GM12878 (cell line): ENCODE data around the gene EPHA2. TPM values are rescaled to one million over a fixed set of nuclear protein-coding genes. Genes with fewer than 3 reads are reported as not detected.
"Not testable (repeated sequence)": the region's sequence is repeated elsewhere in the genome, so short reads cannot be mapped to it uniquely, and the experiment has no call there.

ENCODE experiments used
- ATAC-seq: fragments of 200-7000 bp; cut with Tn5 transposase; 3 replicates; pipeline ENCODE4 v1.9.1; 2020; ENCODE audit warnings: mild to moderate bottlenecking, moderate library complexity
- BruUV-seq: library from RNA; stranded (reverse); fragments of 400-500 nt; replicated peaks from 2 replicates; lab custom pipeline; 2021; lab: Mats Ljungman, UMichigan
- CTCF ChIA-PET: fragments of 300-600 bp; sonication (Branson Sonifier 250); formaldehyde crosslinking; extraction: SDS; loops from one replicate; lab custom pipeline; 2021; ENCODE audit warnings: inconsistent platforms; lab: Yijun Ruan, JAX
- POLR2A ChIA-PET: fragments of 350-600 bp; formaldehyde crosslinking; extraction: SDS; loops from one replicate; lab custom pipeline; 2021; ENCODE audit warnings: inconsistent platforms; lab: Charles Lee
- RAD21 ChIA-PET: fragments of 300-600 bp; sonication (Branson Sonifier 250); formaldehyde crosslinking; loops from one replicate; lab custom pipeline; 2023; ENCODE audit warnings: antibody characterized with exemption; ENCODE audit not compliant: unreplicated experiment; lab: Charles Lee
- SMC1A ChIA-PET: fragments of 300-600 bp; sonication (Branson Sonifier 250); formaldehyde crosslinking; loops from one replicate; lab custom pipeline; 2023; ENCODE audit not compliant: unreplicated experiment, uncharacterized antibody; lab: Charles Lee
- DNase-seq: peaks from one replicate; pipeline ENCODE4 v3.0.0-alpha.2; 2011; ENCODE audit warnings: low read depth, low spot score
- FAIRE-seq: peaks from 3 replicates; lab custom pipeline; 2011; peaks lifted over from hg19 to GRCh38; lab: Jason Lieb, UNC
- H2AFZ ChIP-seq: 2 replicates; pipeline ENCODE4 v1.6.0; 2011; ENCODE audit warnings: low read depth, low read length, control low read depth; ENCODE audit not compliant: control insufficient read depth
- H3K27ac ChIP-seq: 2 replicates; pipeline ENCODE4 v1.5.1; 2011; ENCODE audit warnings: control low read depth; ENCODE audit not compliant: control insufficient read depth, insufficient read depth
- H3K27me3 ChIP-seq, 2 experiments: replicated peaks in 1 of 2; 2 replicates each; pipeline versions ENCODE4 v1.6.0 to v1.6.1; 2011; ENCODE audit warnings: low read length in 1 of 2; ENCODE audit not compliant: control insufficient read depth in 2 of 2, insufficient read depth in 2 of 2
- H3K36me3 ChIP-seq, 2 experiments: 2 replicates each; pipeline ENCODE4 v1.5.1; 2011; ENCODE audit warnings: low read length in 1 of 2; ENCODE audit not compliant: control insufficient read depth in 2 of 2, insufficient read depth in 2 of 2
- H3K4me1 ChIP-seq: 2 replicates; pipeline ENCODE4 v1.6.1; 2011; ENCODE audit warnings: mild to moderate bottlenecking, low read length, moderate library complexity, mixed read lengths; ENCODE audit not compliant: control insufficient read depth, insufficient read depth
- H3K4me2 ChIP-seq: 2 replicates; pipeline ENCODE4 v1.6.0; 2011; ENCODE audit warnings: control low read depth; ENCODE audit not compliant: control insufficient read depth, insufficient read depth
- H3K4me3 ChIP-seq: fragments of 200-600 bp; sonication (generic); 2 replicates; pipeline ENCODE4 v1.5.1; 2016
- H3K79me2 ChIP-seq: 2 replicates; pipeline ENCODE4 v1.6.0; 2011; ENCODE audit warnings: low read length; ENCODE audit not compliant: control insufficient read depth, insufficient read depth
- H3K9ac ChIP-seq: 2 replicates; pipeline ENCODE4 v1.8.0; 2011; ENCODE audit warnings: low read length, control low read depth, mixed read lengths; ENCODE audit not compliant: control insufficient read depth, insufficient read depth
- H3K9me3 ChIP-seq: replicated peaks from 3 replicates; pipeline ENCODE4 v1.5.1; 2011; ENCODE audit warnings: mild to moderate bottlenecking, low read length; ENCODE audit not compliant: control insufficient read depth, insufficient read depth
- H4K20me1 ChIP-seq: 2 replicates; pipeline ENCODE4 v1.6.0; 2011; ENCODE audit not compliant: control insufficient read depth, insufficient read depth
- ATF3 ChIP-seq: IDR thresholded peaks from 2 replicates; pipeline ENCODE4 v1.6.1; 2011; ENCODE audit warnings: low read depth, mild to moderate bottlenecking, low read length, moderate library complexity, borderline replicate concordance; ENCODE audit errors: extremely low read depth
- BHLHE40 ChIP-seq, 2 experiments: fragments of 450-650 bp in 1 of 2; IDR thresholded peaks; 2 replicates each; pipeline ENCODE4 v1.6.1; 2011 to 2017; ENCODE audit warnings: low read depth in 2 of 2, borderline replicate concordance in 1 of 2, improper control_type of control experiment in 1 of 2, low read length in 1 of 2, mild to moderate bottlenecking in 1 of 2
- BRCA1 ChIP-seq: IDR thresholded peaks from 2 replicates; pipeline ENCODE4 v1.6.1; 2011; ENCODE audit warnings: low read depth, low read length, improper control_type of control experiment
- RB1 ChIP-seq: fragments of 450-650 bp; formaldehyde crosslinking; IDR thresholded peaks from 2 replicates; pipeline ENCODE4 v1.6.1; 2017; ENCODE audit warnings: mild to moderate bottlenecking, borderline replicate concordance
- RBBP5 ChIP-seq: fragments of 200-600 bp; sonication (generic); conservative IDR thresholded peaks from 2 replicates; pipeline ENCODE4 v1.6.1; 2016
- STAT3 ChIP-seq: IDR thresholded peaks from 2 replicates; pipeline ENCODE4 v1.6.1; 2011; ENCODE audit warnings: low read depth, low read length, improper control_type of control experiment
- ZBTB40 ChIP-seq: fragments of 450-650 bp; IDR thresholded peaks from 2 replicates; pipeline ENCODE4 v1.6.1; 2016; ENCODE audit warnings: mild to moderate bottlenecking, moderate library complexity, borderline replicate concordance
- WGBS: methylation state at CpG from one replicate; pipeline ENCODE4 v1.1.6; 2016; ENCODE audit warnings: low lambda C conversion rate; ENCODE audit not compliant: insufficient replicate concordance, insufficient coverage; ENCODE audit errors: missing lambda C conversion rate; 5-methylcytosine and 5-hydroxymethylcytosine counted together
- in situ Hi-C: fragments of 300-500 bp; cut with MboI; formaldehyde crosslinking; loops from 9 replicates; pipeline ENCODE4 v1.14.3; 2018; ENCODE audit warnings: mixed read lengths
- intact Hi-C: fragments of 100-400 bp; cut with micrococcal nuclease; formaldehyde crosslinking; loops from one replicate; pipeline ENCODE4 v1.14.2; 2022; ENCODE audit not compliant: unreplicated experiment
- polyA plus RNA-seq, 11 experiments: library from polyadenylated mRNA; depleted of rRNA in 4 of 11; unstranded in 6 of 11; stranded (reverse) in 5 of 11; fragments of >200 nt; fragmentation: Nextera tagmentation in 4 of 11; fragmentation: Illumina TruSeq in 1 of 11; extraction: Ambion mirVana in 4 of 11; extraction: Trizol in 1 of 11; gene quantifications; 1 replicate in 1 of 11; 2 replicates in 10 of 11; pipeline versions ENCODE4 v1.2.1 to v1.2.3, GENCODE V29; 2011 to 2016; ENCODE audit warnings: inconsistent platforms in 2 of 11, missing spikeins in 2 of 11, low read depth in 1 of 11
- total RNA-seq, 4 experiments: library from RNA; depleted of rRNA in 3 of 4; stranded (reverse); fragments of >200 nt in 3 of 4; fragmentation: Illumina TruSeq in 1 of 4; extraction: Trizol in 1 of 4; gene quantifications; 2 replicates each; pipeline versions ENCODE4 v1.2.1 to v1.2.3, GENCODE V29; 2013 to 2021
- TF ChIP-seq, protein P1 (sequence below): fragments of 450-650 bp; formaldehyde crosslinking; IDR thresholded peaks from 2 replicates; pipeline ENCODE4 v1.5.0; 2022; ENCODE audit warnings: mild to moderate bottlenecking, missing genetic modification characterization
- TF ChIP-seq, protein P2 (sequence below): fragments of 450-650 bp; formaldehyde crosslinking; IDR thresholded peaks from 2 replicates; pipeline ENCODE4 v1.4.0; 2022; ENCODE audit warnings: mild to moderate bottlenecking, moderate library complexity
- TF ChIP-seq, protein P3 (sequence below): fragments of 450-650 bp; IDR thresholded peaks from 2 replicates; pipeline ENCODE4 v1.6.1; 2016; ENCODE audit warnings: mild to moderate bottlenecking

EPHA2 gene
- total and polyA plus RNA-seq, 10 of the 15 experiments (the other 5 are each of a cell fraction or from before 2014, with no cell fraction given): 0.04 to 0.51 (median 0.23) TPM; not detected in 2

DNA sequence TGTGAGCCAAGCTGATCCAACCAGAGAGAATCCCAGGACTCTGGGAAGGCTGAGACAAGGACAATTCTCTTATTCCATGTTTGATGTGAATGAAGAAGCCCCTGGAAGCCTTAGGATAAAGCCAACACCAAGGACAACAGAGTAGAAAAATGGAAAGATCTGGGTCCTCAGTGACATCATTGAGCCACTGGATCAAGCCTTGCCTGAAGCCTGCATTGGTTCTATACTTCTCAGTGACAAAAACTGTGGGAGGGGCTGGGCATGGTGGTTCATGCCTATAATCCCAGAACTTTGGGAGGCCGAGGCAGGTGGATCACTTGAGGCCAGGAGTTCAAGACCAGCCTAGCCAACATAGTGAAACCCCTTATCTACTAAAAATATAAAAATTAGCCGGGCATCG is 41.0 kb upstream of the EPHA2 start (continued):
- TF ChIP-seq, protein P1, sequence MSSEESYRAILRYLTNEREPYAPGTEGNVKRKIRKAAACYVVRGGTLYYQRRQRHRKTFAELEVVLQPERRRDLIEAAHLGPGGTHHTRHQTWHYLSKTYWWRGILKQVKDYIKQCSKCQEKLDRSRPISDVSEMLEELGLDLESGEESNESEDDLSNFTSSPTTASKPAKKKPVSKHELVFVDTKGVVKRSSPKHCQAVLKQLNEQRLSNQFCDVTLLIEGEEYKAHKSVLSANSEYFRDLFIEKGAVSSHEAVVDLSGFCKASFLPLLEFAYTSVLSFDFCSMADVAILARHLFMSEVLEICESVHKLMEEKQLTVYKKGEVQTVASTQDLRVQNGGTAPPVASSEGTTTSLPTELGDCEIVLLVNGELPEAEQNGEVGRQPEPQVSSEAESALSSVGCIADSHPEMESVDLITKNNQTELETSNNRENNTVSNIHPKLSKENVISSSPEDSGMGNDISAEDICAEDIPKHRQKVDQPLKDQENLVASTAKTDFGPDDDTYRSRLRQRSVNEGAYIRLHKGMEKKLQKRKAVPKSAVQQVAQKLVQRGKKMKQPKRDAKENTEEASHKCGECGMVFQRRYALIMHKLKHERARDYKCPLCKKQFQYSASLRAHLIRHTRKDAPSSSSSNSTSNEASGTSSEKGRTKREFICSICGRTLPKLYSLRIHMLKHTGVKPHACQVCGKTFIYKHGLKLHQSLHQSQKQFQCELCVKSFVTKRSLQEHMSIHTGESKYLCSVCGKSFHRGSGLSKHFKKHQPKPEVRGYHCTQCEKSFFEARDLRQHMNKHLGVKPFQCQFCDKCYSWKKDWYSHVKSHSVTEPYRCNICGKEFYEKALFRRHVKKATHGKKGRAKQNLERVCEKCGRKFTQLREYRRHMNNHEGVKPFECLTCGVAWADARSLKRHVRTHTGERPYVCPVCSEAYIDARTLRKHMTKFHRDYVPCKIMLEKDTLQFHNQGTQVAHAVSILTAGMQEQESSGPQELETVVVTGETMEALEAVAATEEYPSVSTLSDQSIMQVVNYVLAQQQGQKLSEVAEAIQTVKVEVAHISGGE: no peak
- TF ChIP-seq RBBP5 (no peak), RB1 (no peak), BHLHE40 (IDR thresholded peaks at IDR 0.05; ENCODE audit: borderline replicate concordance in 1 of 2, low read depth in 2 of 2, low read length in 1 of 2) (no peak), STAT3 (no peak), ZBTB40 (no peak), BRCA1 (no peak), ATF3 (no peak)
- TF ChIP-seq, protein P2, sequence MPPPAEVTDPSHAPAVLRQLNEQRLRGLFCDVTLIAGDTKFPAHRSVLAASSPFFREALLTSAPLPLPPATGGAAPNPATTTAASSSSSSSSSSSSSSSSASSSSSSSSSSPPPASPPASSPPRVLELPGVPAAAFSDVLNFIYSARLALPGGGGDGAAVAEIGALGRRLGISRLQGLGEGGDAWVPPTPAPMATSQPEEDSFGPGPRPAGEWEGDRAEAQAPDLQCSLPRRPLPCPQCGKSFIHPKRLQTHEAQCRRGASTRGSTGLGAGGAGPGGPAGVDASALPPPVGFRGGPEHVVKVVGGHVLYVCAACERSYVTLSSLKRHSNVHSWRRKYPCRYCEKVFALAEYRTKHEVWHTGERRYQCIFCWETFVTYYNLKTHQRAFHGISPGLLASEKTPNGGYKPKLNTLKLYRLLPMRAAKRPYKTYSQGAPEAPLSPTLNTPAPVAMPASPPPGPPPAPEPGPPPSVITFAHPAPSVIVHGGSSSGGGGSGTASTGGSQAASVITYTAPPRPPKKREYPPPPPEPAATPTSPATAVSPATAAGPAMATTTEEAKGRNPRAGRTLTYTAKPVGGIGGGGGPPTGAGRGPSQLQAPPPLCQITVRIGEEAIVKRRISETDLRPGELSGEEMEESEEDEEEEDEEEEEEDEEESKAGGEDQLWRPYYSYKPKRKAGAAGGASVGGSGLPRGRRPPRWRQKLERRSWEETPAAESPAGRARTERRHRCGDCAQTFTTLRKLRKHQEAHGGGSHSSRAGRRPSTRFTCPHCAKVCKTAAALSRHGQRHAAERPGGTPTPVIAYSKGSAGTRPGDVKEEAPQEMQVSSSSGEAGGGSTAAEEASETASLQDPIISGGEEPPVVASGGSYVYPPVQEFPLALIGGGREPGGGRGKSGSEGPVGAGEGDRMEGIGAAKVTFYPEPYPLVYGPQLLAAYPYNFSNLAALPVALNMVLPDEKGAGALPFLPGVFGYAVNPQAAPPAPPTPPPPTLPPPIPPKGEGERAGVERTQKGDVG (CRISPR knock-in tag): no peak
- TF ChIP-seq, protein P3, sequence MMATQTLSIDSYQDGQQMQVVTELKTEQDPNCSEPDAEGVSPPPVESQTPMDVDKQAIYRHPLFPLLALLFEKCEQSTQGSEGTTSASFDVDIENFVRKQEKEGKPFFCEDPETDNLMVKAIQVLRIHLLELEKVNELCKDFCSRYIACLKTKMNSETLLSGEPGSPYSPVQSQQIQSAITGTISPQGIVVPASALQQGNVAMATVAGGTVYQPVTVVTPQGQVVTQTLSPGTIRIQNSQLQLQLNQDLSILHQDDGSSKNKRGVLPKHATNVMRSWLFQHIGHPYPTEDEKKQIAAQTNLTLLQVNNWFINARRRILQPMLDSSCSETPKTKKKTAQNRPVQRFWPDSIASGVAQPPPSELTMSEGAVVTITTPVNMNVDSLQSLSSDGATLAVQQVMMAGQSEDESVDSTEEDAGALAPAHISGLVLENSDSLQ: no peak

DNA sequence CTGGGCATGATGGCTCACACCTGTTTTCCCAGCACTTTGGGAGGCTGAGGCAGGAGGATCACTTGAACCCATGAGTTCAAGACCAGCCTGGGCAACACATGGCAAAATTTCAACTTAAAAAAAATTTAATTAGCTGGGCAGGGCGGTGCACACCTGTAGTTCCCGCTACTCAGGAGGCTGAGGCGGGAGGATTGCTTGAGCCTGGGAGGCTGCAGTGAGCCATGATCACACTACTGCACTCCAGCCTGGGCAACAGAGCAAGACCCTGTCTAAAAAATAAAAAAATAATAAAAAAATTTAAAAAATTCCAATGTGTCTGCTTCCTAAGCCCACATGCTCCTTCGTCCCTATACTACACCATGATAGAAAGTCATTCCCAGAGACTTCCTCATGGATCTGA is 40.3 kb upstream of the EPHA2 start:
- SMC1A ChIA-PET, CTCF ChIA-PET, ATAC-seq, H3K4me2 ChIP-seq, in situ Hi-C loops, H3K27ac ChIP-seq, intact Hi-C loops, BruUV-seq, H3K9ac ChIP-seq, H3K36me3 ChIP-seq, H3K27me3 ChIP-seq, H3K4me3 ChIP-seq, H4K20me1 ChIP-seq, POLR2A ChIA-PET, H3K9me3 ChIP-seq, FAIRE-seq, H3K4me1 ChIP-seq, RAD21 ChIA-PET, H3K79me2 ChIP-seq, H2AFZ ChIP-seq, DNase-seq: not testable (repeated sequence)
- 61% methylated on average over 4 of the region's 4 CpGs for WGBS
